GM18517 (cell line): ENCODE results near the gene ACP6.
A peak's percentile ranks its signal among the peaks of the same experiment; 100 is the strongest.
"Not testable (repeated sequence)": the region's sequence is repeated elsewhere in the genome, so short reads cannot be mapped to it uniquely, and the experiment has no call there.

Experiments
- ATAC-seq: cut with Tn5 transposase; IDR thresholded peaks from one replicate; pipeline ENCODE4 v1.9.1; 2021; ENCODE audit warnings: mild to moderate bottlenecking, moderate library complexity; ENCODE audit not compliant: unreplicated experiment

Gene ACP6

DNA sequence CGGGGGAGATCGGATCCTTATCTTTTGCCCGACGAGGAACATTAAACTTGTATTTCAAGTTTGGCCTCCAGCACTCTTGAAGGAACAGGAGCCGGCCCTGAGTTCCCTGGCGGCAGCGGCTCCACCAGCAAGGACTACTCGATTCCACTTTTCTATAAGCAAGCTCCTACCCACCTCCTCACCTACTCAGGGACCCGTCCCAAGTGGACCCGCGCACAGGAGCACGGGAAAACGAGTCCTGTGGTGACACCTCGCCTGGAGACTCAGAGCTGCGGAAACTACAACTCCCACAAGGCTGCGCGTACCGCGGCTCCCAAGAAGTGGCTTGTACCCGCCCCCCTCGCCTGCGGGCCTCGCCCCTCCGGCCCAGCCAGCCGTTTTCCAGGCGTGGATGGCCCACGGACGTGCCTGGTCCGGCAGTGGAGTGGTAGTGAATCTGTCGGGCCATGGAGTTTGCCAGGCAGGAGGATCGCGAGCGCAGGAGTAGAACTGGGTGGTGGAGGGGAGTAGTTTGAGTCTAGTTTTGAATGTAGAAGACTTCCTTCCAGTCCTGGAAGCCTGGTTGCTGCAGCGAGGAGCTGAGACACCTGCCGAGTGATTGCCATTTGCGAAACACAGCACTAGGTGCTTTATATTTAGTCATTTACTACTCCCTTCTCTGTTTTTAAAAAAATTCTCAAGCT is at the start of gene ACP6:
Gene ACP6 (minus strand): TSS at position 206 of the 683 bp plus-strand sequence. CDS start 476 bp downstream, outside the sequence.
- peak; percentile 97 for ATAC-seq

DNA sequence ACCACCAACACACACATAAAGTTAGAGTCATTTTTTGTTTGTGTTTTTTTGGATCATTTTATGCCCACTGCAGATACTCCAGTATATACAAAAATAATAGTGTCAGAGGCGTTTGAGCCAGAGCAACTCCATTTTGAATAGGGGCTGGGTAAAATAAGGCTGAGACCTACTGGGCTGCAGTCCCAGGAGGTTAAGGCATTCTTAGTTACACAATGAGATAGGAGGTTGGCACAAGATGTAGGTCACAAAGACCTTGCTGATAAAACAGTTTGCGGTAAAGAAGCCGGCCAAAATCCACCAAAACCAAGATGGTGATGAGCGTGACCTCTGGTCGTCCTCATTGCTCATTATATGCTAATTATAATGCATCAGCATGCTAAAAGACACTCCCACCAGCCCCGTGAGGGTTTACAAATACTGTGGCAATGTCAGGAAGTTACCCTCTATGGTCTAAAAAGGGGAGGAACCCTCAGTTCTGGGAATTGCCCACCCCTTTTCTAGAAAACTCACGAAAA is 49.4 kb upstream of the ACP6 start:
- ATAC-seq = no peak

DNA sequence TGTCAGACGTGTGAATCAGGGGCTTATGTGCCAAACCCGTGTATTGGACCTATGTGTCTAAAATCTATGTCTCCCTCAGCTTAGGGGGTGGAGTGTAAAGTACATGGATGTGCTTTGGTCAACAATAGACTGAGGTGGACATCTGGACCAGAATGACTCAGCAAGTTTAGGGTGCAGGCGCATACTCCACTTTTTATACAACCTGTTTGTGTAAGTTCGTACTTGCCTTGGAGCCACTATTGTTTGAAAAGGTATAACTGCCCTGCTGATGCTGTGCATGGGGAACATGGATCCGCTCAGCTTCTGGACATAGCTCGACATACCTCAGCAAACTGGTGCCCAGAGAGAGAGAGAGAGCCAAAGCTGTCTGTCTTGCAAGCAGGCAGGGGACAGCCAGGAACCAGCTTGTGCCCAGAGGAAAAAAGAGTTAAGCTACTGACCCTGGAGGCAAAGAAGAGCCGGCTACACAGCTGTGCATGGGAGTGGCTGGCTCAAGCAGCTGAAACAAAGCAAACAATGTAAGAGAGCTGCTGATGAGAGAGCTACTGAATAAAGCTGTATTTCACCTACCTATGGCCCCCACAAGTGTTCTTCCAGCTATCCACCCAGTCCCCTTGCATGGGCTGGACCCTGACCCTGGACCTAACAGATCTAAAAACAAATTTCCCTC is 48.8 kb upstream of the ACP6 start:
- ATAC-seq = no peak

DNA sequence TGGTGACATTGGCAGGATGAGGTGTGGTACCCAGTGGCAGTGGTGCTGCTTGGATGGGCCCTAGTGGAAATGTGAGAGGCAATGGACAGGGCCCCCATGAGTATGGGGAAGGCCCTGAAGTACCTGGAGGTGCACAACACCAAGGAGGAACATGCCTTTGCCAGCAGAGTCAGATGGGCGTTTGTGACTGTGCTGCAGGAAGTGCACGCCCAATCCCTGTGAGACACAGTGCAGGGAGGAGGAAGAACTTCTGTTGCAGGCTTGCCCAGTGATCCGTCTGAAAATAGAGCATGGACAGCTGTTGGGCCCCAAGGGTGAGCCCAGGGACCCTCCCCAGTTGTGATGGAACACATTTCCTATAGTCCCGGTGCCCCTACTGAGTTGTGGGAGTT is 47.4 kb upstream of the ACP6 start:
- no peak for ATAC-seq

DNA sequence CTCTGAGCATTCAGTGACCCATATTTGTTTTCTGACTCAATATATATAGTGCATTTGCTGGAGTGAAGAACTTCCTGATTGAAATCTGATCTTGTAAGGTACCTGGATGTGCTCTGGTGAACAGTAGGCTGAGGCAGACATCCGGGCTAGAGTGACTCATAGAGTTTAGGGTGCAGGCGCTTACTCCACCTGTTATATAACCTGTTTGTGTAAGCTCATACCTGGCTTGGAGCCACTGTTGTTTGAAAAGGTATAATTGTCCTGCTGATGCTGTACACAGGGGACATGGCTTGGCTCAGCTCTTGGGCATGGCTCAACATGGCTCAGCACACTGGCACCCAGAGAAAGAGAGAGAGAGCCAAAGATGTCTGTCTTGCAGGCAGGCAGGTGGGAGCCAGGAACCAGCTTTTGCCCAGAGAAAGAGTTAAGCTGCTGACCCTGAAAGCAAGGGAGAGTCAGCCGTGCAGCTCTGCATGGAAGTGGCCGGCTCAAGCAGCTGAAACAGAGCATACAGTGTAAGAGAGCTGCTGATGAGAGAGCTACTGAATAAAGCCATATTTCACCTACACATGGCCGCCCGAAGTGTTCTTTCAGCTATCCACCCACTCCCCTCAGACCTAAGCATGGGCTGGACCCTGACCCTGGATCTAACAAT is 46.9 kb upstream of the ACP6 start:
- no peak for ATAC-seq

DNA sequence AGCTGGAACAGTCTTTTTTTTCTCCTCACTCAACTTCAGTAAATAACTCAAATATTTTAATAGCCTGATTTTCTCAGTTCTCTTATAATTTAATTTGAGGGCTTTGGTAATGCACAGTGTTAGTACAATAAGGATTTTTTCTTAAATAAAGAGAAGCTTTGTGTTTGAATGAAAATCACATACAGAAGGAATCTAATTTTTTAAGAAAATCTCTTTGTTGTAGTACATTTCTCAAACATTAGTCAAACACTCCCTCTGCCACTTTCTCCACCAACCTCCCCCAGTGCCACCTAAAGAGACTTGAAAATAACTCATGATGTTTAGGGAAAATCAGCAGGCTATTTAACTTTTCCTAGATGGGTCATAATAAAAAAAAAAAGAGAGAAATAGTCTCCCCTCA is 42.3 kb upstream of the ACP6 start:
- no peak for ATAC-seq

DNA sequence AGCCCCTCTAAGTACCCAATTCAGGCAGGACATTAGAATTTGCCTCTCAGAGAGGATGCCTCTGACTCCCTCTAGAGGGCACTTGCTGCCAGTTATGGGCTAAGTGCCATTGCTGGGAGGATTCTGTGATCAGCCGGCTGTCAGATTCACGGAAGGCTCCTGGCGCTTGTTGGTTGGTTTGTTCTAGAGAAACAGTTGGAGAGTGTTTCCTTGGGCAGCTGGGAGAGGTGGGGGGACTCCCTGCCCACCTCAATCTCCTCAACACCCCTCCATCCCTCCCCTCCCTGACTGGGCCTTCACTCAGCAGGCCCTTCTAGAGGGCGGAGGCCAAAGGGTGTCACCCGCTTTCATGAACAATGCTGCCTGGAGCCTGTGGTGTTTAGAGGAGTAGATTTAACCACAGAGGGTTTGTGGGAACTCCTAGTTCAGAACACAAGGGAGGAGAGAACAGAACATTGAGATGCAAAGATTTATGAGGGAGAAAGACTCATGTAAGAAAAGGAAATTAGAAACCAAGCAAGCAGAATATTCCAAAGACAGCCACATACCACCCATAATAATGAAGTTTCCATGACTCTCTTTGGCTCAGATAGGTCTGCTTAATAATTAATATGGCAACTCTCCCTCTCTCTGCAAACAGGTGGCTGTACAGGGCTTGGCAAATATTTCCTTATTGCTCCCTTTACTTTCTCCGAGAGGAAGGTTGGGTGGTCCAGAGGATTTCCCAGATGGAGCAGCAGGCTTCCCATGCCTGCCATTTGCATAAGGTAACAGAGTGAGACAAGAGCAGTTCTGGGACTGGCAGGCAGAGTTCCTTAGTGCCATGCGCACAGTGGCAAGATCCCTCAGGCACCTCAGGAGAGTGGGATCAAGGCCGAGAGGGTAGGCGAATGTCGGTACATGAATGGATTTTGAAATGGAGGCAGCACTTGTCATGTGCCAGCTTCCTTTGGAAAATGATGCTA is 30.0 kb upstream of the ACP6 start:
- ATAC-seq = no peak

DNA sequence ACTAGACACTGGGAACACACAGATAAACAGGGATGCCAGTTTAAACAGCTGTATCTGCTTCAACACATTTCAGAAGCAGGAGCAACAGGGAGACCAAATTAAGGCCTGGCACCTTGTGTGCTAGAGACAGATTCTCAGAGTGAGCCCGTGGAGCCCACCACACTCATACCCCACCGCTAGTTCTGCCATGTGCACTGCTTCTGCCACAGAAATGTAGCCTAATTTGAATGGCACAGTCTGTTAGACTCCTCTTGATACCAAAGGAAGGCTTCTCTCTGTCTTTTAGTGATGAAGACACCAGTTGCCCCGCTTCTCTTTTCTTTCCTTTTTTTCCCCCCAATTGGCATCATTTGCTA is 29.3 kb upstream of the ACP6 start:
- no peak for ATAC-seq

DNA sequence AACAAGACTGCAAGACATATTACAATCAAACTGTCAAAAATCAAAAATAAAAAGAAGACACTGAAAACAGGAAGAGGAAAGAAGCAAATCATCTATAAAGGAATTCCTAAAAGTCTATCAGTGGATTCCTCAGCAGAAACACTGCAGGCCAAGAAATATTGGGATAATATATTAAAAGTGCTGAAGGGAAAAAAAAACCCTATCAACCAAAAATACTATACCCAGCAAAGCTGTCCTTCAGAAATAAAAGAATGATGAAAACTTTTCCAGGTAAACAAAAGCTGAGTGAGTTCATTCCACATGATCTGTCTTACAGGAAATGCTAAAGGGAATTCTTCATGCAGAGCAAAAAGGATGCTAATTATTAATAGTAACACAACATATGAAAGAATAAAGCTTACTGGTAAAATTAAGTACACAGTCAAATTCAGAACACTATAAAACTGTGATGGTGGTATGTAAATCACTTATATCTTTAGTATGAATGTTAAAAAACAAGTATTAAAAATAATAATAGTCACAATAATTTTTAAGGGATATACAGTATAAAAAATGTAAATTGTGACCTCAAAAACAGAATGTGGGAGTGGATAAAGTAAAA is 12.9 kb upstream of the ACP6 start:
- ATAC-seq = no peak

DNA sequence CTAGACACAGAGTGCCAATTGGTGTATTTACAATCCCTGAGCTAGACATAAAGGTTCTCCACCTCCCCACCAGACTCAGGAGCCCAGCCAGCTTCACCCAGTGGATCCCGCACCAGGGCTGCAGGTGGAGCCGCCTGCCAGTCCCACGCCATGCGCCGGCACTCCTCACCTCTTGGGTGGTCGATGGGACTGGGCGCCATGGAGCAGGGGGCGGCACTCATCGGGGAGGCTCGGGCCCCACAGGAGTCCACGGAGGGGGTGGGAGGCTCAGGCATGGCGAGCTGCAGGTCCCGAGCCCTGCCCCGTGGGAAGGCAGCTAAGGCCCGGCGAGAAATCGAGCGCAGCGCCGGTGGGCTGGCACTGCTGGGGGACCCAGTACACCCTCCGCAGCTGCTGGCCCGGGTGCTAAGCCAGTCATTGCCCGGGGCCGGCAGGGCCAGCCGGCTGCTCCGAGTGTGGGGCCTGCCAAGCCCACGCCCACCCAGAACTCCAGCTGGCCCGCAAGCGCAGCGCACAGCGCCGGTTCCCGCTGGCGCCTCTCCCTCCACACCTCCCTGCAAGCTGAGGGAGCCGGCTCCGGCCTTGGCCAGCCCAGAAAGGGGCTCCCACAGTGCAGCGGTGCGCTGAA is 10.4 kb upstream of the ACP6 start:
- ATAC-seq = not testable (repeated sequence)

DNA sequence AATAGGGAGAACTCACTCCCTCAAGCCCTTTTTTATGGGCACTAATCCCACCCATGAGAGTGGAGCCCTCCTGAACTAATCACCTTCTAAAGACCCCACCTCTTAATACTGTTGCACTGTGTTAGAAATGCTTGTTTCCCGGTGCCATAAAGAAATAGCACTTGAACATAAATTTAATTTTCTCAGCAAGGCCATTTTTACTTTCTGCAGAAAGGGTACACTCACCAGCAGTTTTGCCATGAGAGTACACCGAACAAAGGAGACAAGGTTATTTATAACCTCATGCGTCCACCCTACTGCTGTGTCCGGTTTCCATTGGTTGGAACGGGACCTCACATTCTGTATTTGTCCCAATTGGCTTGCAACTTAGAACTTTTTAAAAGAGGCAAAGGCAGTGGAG is 7.4 kb upstream of the ACP6 start:
- not testable (repeated sequence) for ATAC-seq

DNA sequence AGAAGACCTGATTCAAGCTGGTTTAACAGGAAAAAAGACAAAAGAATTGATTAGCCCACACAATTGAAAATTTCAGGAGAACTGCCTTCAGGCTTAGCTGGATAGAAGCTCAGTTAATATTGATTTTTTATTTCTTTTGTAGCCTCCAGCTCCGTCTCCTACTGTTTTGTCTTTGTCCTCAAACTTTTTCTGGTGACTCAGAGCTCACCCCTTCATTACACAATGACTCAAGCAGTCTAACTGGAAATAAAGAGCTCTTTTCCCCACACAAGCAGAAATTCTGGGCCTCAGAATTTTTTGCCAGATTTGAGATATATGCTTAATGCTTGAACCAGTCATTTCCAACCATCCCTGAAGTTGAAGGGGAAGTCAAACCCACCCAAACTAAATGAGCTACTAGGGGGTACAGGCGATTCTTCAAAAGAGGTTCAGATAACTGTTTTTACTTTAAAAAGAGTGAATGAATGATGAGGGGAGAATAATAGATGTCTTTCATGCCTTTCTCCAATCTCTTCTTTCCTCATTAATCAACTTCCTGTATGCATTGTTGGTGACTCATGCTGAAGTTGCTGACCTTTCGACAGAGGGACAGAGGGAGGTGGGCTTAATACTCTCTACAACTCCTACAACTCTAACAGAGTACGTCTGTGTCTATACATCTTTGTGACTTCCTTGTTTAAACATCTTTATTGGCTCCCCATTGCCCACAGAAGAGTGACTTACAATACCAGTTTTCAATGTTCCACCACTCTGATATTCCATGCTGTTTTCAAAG is 6.2 kb upstream of the ACP6 start:
- no peak for ATAC-seq

DNA sequence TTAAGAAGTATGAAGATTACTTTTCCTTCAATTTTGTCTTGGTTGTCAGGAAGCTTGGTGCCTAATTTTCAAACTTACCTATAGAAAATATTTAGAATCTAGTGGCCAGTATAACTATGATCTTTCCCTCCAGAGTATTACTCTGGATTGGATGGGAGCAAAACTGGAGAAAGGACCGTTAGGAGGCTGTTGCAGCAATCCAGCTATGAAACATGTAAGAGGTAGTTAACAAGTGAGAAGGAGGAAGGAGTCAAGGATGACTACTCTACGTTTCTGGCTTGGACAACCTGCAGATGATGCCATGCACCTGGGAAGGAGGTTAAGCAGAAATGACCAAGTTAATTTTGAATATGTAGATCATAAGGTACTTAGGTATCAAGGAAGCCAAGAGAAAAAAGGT is 3.5 kb upstream of the ACP6 start:
- no peak for ATAC-seq

DNA sequence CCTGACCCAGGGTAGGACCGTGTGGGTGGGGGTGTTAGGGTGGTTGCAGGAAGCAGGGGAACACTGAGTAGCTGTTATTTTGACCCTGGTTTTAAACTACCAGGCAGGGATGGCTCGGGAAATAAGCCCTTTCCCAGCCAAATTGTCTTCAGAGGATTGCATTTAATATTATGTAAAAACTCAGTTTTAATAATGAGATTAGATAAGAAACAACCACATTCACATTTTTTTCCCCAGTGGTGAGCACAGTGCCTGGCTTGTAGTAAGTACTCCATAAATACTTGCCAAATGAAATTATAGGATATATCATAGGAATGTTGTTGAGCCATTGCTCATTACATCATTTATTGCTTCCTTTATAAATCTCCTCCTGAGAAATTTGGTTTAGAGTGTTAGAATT is 3.1 kb upstream of the ACP6 start:
- ATAC-seq = no peak

DNA sequence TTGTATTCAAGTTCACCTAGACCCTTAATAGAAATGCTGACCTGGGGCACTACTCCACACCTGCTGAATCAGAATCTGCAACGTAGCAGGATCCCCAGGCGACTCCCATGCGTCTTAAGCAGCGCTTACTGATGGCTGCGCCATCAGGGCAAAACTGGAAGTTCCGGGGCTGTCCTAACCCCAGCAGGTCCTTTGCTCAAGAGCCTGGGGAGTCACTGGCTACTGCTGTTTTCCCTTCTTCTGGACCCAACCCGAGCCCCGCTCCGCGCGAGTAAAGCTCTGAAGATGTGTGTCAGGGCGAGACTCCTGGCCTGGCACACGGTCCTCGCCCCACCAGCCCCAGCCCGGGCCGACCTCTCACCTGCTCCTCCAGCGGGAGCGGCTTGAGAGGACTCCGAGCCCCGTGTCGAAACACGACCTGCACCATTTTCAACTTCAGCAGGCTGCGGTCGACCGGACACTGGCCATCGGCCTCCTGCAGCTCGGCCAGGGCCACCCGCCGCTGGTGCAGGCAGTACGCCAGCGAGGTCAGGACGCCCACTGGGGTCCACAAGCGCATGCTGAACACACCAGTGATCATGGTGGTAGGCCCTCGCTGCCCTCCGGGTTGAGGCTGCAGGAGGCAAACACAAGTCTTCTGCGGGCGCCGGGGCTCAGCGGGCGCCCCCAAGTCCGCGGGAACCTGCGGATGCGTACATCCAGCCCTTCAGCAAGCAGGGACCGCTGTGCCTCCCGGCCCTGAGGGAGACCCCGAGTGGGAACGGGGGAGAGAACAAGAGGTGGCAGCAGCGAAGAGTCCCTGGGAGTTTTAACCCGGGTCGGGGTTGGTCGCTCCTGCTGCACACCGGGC is 630 bp downstream of the ACP6 start:
- peak; percentile 39 for ATAC-seq

DNA sequence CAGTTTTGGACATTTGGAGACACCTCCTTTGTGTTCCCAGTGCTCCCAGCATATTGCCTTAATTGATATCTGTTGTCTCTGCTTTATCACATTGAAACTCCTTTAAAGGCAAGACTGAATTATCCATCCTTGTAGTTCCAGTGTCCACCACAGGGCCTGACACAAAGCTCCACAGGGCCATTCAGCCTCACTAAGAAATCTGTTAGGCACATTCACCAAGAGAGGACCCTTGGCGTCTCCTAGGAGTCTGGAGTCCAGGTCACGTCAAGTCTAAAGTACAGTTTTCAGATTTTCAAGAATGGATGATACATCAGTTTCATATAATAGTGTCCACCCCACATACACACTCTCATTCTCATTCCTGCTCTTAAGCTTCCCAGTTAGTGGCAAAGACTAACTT is 4.8 kb downstream of the ACP6 start:
- no peak for ATAC-seq

DNA sequence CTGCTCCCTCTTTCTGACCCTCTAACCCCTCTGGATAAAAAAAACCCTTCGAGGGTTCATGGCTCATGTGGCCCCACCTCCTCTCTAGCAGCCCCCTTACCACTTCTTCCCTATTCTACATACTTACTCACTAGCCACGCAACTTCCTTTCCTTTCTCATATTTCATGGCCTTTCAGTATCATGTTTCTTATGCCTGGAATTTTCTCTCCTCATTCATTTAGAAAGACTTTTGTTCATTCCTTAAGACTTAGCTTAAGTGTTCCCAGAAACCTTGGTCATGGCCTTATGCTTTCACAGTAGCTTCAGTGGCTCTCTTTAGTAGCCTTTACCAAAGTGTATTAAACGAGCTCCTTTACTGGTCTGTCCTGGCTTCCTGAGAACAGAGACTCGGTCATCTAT is 6.1 kb downstream of the ACP6 start:
- ATAC-seq = no peak

DNA sequence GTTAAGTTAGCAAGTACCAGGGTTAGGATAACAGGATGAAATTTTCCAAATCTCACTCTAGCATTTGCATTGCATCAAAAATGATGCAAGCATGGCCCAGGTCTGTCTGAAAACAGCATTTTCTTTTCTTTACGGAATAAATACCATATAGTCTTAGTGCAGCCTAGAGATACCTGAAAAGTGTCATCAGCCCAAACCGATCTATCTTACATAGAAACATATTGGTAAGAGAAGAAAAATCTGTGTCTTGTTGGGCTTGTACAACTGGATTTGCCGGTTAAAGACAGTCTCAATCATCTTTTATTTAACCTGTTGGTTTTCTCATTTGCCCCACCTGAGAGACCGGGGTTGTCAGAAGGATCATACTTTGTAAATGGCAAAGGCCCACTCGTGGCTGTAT is 15.8 kb downstream of the ACP6 start:
- no peak for ATAC-seq
